ENCODE results near the gene OXNAD1. TPM values are rescaled to one million over a fixed set of nuclear protein-coding genes. Genes with fewer than 3 reads are reported as not detected.

Gene OXNAD1
- total RNA-seq, 1 experiment from 2014 or later: 18.5 TPM

DNA sequence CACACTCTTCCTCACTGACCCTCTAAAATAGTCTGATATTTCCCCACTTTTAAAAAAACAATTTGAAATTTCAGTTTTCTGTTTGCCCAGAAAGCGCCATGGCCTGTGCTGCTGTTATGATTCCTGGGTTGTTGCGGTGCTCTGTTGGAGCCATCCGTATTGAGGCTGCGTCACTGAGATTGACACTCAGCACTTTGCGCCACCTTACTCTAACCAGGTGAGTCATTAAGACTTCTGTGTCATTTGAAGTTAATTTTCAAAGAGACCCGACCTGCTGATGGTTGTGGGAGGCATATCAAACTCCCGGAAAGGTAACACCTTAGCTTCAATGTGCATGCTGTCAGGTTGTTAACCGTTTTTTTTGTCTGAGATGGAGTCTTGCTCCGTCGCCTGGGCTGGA is 5.8 kb downstream of the OXNAD1 start:
- intact Hi-C loops (cut with micrococcal nuclease; ENCODE audit: unreplicated experiment): no loop called here
- no peaks in the 10 kb centered on the region for H3K27me3 ChIP-seq (ENCODE audit: insufficient read depth, low read depth)
- no peak for TF ChIP-seq CTCF (conservative IDR thresholded peaks at IDR 0.05)
- no peak for TF ChIP-seq EZH2 (IDR thresholded peaks at IDR 0.05; ENCODE audit: low read depth)
- no peak overlapping the region for H2AFZ ChIP-seq
- peaks cover 17% of the 10 kb centered on the region for H3K36me3 ChIP-seq (ENCODE audit: low read depth)
- no peak overlapping the region for H3K27ac ChIP-seq
- no TSS peak for BruUV-seq (replicated peaks)
- POLR2A ChIA-PET (ENCODE audit: unreplicated experiment): no interaction called here
- H3K9me2 ChIP-seq (ENCODE audit: insufficient read depth): no peaks in the 10 kb centered on the region
- H3K4me2 ChIP-seq: no peak overlapping the region
- no peaks in the 10 kb centered on the region; the same call in none of the 2 replicates for H4K20me1 ChIP-seq (ENCODE audit: insufficient read depth)
- no peaks in the 10 kb centered on the region for H3K9me3 ChIP-seq (ENCODE audit: insufficient read depth, low read depth)
- peaks cover 21% of the 10 kb centered on the region for H3K4me1 ChIP-seq (replicated peaks; ENCODE audit: insufficient read depth)
- CTCF ChIA-PET: no interaction called here
- peaks cover 29% of the 10 kb centered on the region for H3K79me2 ChIP-seq (ENCODE audit: low read depth)
- no peak for DNase-seq
- H3K4me3 ChIP-seq: no peak overlapping the region
- H3F3A ChIP-seq (ENCODE audit: insufficient read depth, low read depth): no peaks in the 10 kb centered on the region

- CTCF ChIA-PET: interaction anchor here (0.6 to 0.7 kb wide), 2 partner anchors 18 to 1065 kb away, joined by 3 to 6 read pairs; no protein-coding TSS in a partner anchor
Measured at GRCh38 chr3:16272588-16272987, 7.6 kb downstream of the OXNAD1 start.

DNA sequence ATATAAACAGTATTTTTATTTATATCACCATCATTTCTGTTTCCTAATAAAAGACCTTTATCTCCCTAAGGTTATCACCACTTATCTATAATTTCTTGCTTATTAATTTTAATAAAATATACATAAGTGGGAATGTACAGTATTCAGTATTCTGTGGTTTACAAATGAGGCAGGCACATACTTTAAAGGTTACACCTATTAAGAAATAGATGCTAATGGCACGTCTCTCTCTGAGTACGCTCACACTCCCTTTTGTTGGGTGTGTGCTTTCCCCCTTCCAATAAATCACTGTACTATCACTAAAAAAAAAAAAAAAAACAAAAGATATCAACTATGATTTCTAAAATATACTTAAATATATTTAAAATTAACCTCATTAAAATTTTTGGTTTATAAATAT is 8.9 kb downstream of the OXNAD1 start:
- H3K27ac ChIP-seq: no peak overlapping the region
- intact Hi-C loops (cut with micrococcal nuclease; ENCODE audit: unreplicated experiment): no loop called here
- H2AFZ ChIP-seq: no peak overlapping the region
- H3K4me1 ChIP-seq (replicated peaks; ENCODE audit: insufficient read depth): no peaks in the 10 kb centered on the region
- H3K79me2 ChIP-seq (ENCODE audit: low read depth): 0 out of 2 replicates have a peak, but pooled peaks cover 3% of the 10 kb centered on the region
- H3K4me3 ChIP-seq: no peak overlapping the region
- no peaks in the 10 kb centered on the region; the same call in 1 of the 2 replicates for H4K20me1 ChIP-seq (ENCODE audit: insufficient read depth)
- ChIA-PET CTCF (no interaction called here), POLR2A (ENCODE audit: unreplicated experiment) (no interaction called here)
- H3K9me3 ChIP-seq (ENCODE audit: insufficient read depth, low read depth): no peaks in the 10 kb centered on the region
- no peaks in the 10 kb centered on the region for H3K9me2 ChIP-seq (ENCODE audit: insufficient read depth)
- H3K4me2 ChIP-seq: no peak overlapping the region
- BruUV-seq (replicated peaks): no TSS peak
- H3F3A ChIP-seq (ENCODE audit: insufficient read depth, low read depth): no peaks in the 10 kb centered on the region
- H3K27me3 ChIP-seq (ENCODE audit: insufficient read depth, low read depth): no peaks in the 10 kb centered on the region
- TF ChIP-seq CTCF (conservative IDR thresholded peaks at IDR 0.05) (no peak), EZH2 (IDR thresholded peaks at IDR 0.05; ENCODE audit: low read depth) (no peak)
- H3K36me3 ChIP-seq (ENCODE audit: low read depth): peaks cover 17% of the 10 kb centered on the region
- no peak for DNase-seq

More at GRCh38 chr3:16272588-16272987, 7.6 kb downstream of the OXNAD1 start:
- Histone ChIP-seq H3K27ac (no peak overlapping the region), H3F3A (ENCODE audit: insufficient read depth, low read depth) (no peaks in the 10 kb centered on the region), H3K9me3 (ENCODE audit: insufficient read depth, low read depth) (no peaks in the 10 kb centered on the region), H3K4me2 (no peak overlapping the region), H3K36me3 (ENCODE audit: low read depth) (peaks cover 17% of the 10 kb centered on the region), H3K79me2 (ENCODE audit: low read depth) (peaks cover 12% of the 10 kb centered on the region), H2AFZ (no peak overlapping the region), H3K4me3 (no peak overlapping the region), H3K4me1 (replicated peaks; ENCODE audit: insufficient read depth) (peaks cover 4% of the 10 kb centered on the region; the same call in 1 of the 2 replicates), H4K20me1 (ENCODE audit: insufficient read depth) (no peaks in the 10 kb centered on the region; the same call in none of the 2 replicates), H3K27me3 (ENCODE audit: insufficient read depth, low read depth) (no peaks in the 10 kb centered on the region), H3K9me2 (ENCODE audit: insufficient read depth) (no peaks in the 10 kb centered on the region)
- no peak for DNase-seq
- POLR2A ChIA-PET (ENCODE audit: unreplicated experiment): no interaction called here
- no TSS peak for BruUV-seq (replicated peaks)
- intact Hi-C loops (cut with micrococcal nuclease; ENCODE audit: unreplicated experiment): no loop called here
- TF ChIP-seq EZH2 (IDR thresholded peaks at IDR 0.05; ENCODE audit: low read depth) (no peak), CTCF (conservative IDR thresholded peaks at IDR 0.05) (no peak)
